CD14-positive monocyte (primary cell): ENCODE measurements around the gene SNN. TPM values are rescaled to one million over a fixed set of nuclear protein-coding genes. Genes with fewer than 3 reads are reported as not detected.

Experiments
- DNase-seq, 3 donors: peaks; one replicate each; pipeline ENCODE4 v3.0.0-alpha.2; 2011 to 2022
- H2AFZ ChIP-seq: 2 replicates; pipeline ENCODE4 v1.6.0; 2012; ENCODE audit warnings: mild to moderate bottlenecking, low read depth, low read length, inconsistent platforms; ENCODE audit not compliant: insufficient read depth, poor library complexity, severe bottlenecking
- H3K27ac ChIP-seq, 2 donors: 1 replicate in 1 of 2; 2 replicates in 1 of 2; pipeline ENCODE4 v1.5.1; 2012 to 2013; ENCODE audit warnings: low read length in 2 of 2, control low read depth in 1 of 2, inconsistent platforms in 1 of 2, low read depth in 1 of 2, mild to moderate bottlenecking in 1 of 2
- H3K27me3 ChIP-seq, 2 donors: one replicate each; pipeline versions ENCODE4 v1.6.0 to v1.6.1; 2011 to 2013; ENCODE audit warnings: low read length in 2 of 2; ENCODE audit not compliant: control insufficient read depth in 2 of 2, insufficient read depth in 2 of 2
- H3K36me3 ChIP-seq, 2 donors: replicated peaks in 1 of 2; 1 replicate in 1 of 2; 2 replicates in 1 of 2; pipeline versions ENCODE4 v1.5.1 to v1.6.1; 2012 to 2013; ENCODE audit warnings: low read length in 2 of 2, control low read depth in 1 of 2, inconsistent platforms in 1 of 2, mild to moderate bottlenecking in 1 of 2; ENCODE audit not compliant: insufficient read depth in 2 of 2, control insufficient read depth in 1 of 2
- H3K4me1 ChIP-seq, 2 donors: 1 replicate in 1 of 2; 2 replicates in 1 of 2; pipeline versions ENCODE4 v1.5.1 to v1.6.1; 2012 to 2013; ENCODE audit warnings: low read length in 2 of 2, control low read depth in 1 of 2, inconsistent platforms in 1 of 2, mild to moderate bottlenecking in 1 of 2, moderate library complexity in 1 of 2; ENCODE audit not compliant: insufficient read depth in 2 of 2, control insufficient read depth in 1 of 2
- H3K4me2 ChIP-seq: replicated peaks from 2 replicates; pipeline ENCODE3; 2012; ENCODE audit warnings: low read length, moderate library complexity, mild to moderate bottlenecking; ENCODE audit not compliant: poor library complexity, severe bottlenecking; ENCODE audit errors: extremely low read depth
- H3K4me3 ChIP-seq, 3 experiments: fragments of 200-600 bp in 1 of 3; sonication (generic) in 1 of 3; replicated peaks in 1 of 3; 1 replicate in 2 of 3; 2 replicates in 1 of 3; pipeline ENCODE4 v1.5.1; 2011 to 2013; ENCODE audit warnings: low read length in 3 of 3, mild to moderate bottlenecking in 3 of 3, control low read depth in 2 of 3, low read depth in 2 of 3, inconsistent platforms in 1 of 3, moderate library complexity in 1 of 3
- H3K79me2 ChIP-seq: 2 replicates; pipeline ENCODE4 v1.6.0; 2012; ENCODE audit warnings: mild to moderate bottlenecking, control low read depth, inconsistent platforms, low read length, moderate library complexity; ENCODE audit not compliant: insufficient read depth
- H3K9ac ChIP-seq: 2 replicates; pipeline ENCODE4 v1.6.0; 2017; ENCODE audit warnings: low read length, mild to moderate bottlenecking; ENCODE audit not compliant: insufficient read depth, poor library complexity, severe bottlenecking
- H3K9me3 ChIP-seq, 2 donors: replicated peaks in 1 of 2; 1 replicate in 1 of 2; 2 replicates in 1 of 2; pipeline versions ENCODE4 v1.5.1 to v1.6.1; 2012 to 2013; ENCODE audit warnings: low read length in 2 of 2, control low read depth in 1 of 2; ENCODE audit not compliant: control insufficient read depth in 1 of 2, insufficient read depth in 1 of 2
- H4K20me1 ChIP-seq: 2 replicates; pipeline ENCODE4 v1.6.0; 2012; ENCODE audit warnings: mild to moderate bottlenecking, low read length, control low read depth, moderate library complexity; ENCODE audit not compliant: insufficient read depth
- H3K27ac Mint-ChIP-seq, 7 donors: one replicate each; pipeline ENCODE4 v1.8.0; 2020; ENCODE audit warnings: mild to moderate bottlenecking in 7 of 7, mixed read lengths in 7 of 7, moderate library complexity in 6 of 7, inconsistent platforms in 2 of 7
- H3K27me3 Mint-ChIP-seq, 3 donors: one replicate each; pipeline ENCODE4 v1.8.0; 2021 to 2022; ENCODE audit warnings: low read depth in 3 of 3, mild to moderate bottlenecking in 3 of 3, mixed read lengths in 3 of 3, moderate library complexity in 3 of 3, inconsistent platforms in 1 of 3
- H3K36me3 Mint-ChIP-seq, 2 donors: one replicate each; pipeline ENCODE4 v1.8.0; 2020; ENCODE audit warnings: mixed read lengths in 2 of 2, inconsistent platforms in 1 of 2, mild to moderate bottlenecking in 1 of 2
- H3K4me1 Mint-ChIP-seq: one replicate; pipeline ENCODE4 v1.8.0; 2020; ENCODE audit warnings: mild to moderate bottlenecking, mixed read lengths
- H3K4me3 Mint-ChIP-seq, 2 donors: one replicate each; pipeline ENCODE4 v1.8.0; 2020; ENCODE audit warnings: mild to moderate bottlenecking in 2 of 2, mixed read lengths in 2 of 2, moderate library complexity in 1 of 2
- H3K9me3 Mint-ChIP-seq, 7 donors: one replicate each; pipeline ENCODE4 v1.8.0; 2020 to 2022; ENCODE audit warnings: mixed read lengths in 7 of 7, mild to moderate bottlenecking in 6 of 7, moderate library complexity in 6 of 7, inconsistent platforms in 2 of 7
- WGBS: methylation state at CpG from one replicate; pipeline ENCODE4 v1.1.5; 2013; ENCODE audit warnings: missing lambda C conversion rate; ENCODE audit not compliant: insufficient coverage; 5-methylcytosine and 5-hydroxymethylcytosine counted together
- intact Hi-C, 2 donors: fragments of 100-400 bp; cut with micrococcal nuclease; formaldehyde crosslinking; loops; one replicate each; pipeline versions ENCODE4 v1.15.0 to v1.15.1; 2023
- polyA plus RNA-seq, 3 donors: library from polyadenylated mRNA; depleted of rRNA in 1 of 3; unstranded in 2 of 3; stranded (reverse) in 1 of 3; fragments of 300-500 nt in 2 of 3; fragments of >200 nt in 1 of 3; fragmentation: Illumina TruSeq in 2 of 3; gene quantifications; 1 replicate in 2 of 3; 2 replicates in 1 of 3; pipeline ENCODE4 v1.2.3, GENCODE V29; 2012 to 2021
- TF ChIP-seq, protein P1 (sequence below): fragments of 200-600 bp; IDR thresholded peaks from one replicate; pipeline ENCODE4 v1.8.0; 2022; ENCODE audit warnings: antibody characterized with exemption, mild to moderate bottlenecking

SNN gene
- polyA plus RNA-seq, 3 donors = 89.4 to 111 (median 91.7) TPM

DNA sequence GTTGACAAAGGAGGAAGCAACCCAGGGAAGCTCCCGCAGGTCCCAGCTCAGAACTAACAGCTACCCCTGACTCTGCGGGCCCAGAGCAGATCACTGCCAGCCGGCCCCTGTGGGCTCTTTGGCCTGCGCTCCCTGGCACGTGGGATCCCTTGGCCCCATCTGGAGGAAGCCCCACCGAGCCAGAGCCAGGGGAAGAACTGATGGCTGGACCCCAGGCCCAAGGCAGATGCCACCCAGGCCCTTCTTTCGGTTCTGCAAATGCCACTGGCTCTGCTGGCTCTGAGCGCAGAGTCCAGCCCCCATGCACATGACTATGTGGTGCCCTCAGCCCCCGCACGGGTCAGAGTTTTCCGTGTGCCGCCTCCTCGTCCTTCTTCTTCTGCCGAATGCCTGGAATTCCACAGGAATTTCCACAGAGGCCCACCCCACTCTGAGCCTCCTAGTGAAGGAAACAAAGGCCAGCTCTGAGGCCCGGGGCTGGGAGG, 35.8 kb upstream of the SNN start:
- peak overlapping the region; percentile 56 for H2AFZ ChIP-seq
- peak overlapping the region; percentile 36 for H3K9ac ChIP-seq
- no peaks in the 10 kb centered on the region for H3K9me3 ChIP-seq
- no peaks in the 10 kb centered on the region for H3K79me2 ChIP-seq
- no peaks in the 10 kb centered on the region for H3K27me3 ChIP-seq
- no peaks in the 10 kb centered on the region for H3K36me3 ChIP-seq
- Mint-ChIP-seq H3K9me3 (no peaks in the 10 kb centered on the region), H3K27me3 (peaks cover 4 to 40% (median 7%) of the 10 kb centered on the region in 3 donors), H3K4me3 (no peak overlapping the region), H3K27ac (peak overlapping the region in 6 of 7 donors; percentile 57 to 87 (median 80)), H3K36me3 (peaks cover 0 to 4% of the 10 kb centered on the region in 2 donors), H3K4me1 (peaks cover 56% of the 10 kb centered on the region)
- peak in 2 of 3 donors; percentile 40 to 53 for DNase-seq
- no peaks in the 10 kb centered on the region for H4K20me1 ChIP-seq
- H3K4me1 ChIP-seq = peaks cover 51 to 52% of the 10 kb centered on the region in 2 donors
- H3K27ac ChIP-seq = peak overlapping the region; percentile 41 to 60
- TF ChIP-seq, protein P1, sequence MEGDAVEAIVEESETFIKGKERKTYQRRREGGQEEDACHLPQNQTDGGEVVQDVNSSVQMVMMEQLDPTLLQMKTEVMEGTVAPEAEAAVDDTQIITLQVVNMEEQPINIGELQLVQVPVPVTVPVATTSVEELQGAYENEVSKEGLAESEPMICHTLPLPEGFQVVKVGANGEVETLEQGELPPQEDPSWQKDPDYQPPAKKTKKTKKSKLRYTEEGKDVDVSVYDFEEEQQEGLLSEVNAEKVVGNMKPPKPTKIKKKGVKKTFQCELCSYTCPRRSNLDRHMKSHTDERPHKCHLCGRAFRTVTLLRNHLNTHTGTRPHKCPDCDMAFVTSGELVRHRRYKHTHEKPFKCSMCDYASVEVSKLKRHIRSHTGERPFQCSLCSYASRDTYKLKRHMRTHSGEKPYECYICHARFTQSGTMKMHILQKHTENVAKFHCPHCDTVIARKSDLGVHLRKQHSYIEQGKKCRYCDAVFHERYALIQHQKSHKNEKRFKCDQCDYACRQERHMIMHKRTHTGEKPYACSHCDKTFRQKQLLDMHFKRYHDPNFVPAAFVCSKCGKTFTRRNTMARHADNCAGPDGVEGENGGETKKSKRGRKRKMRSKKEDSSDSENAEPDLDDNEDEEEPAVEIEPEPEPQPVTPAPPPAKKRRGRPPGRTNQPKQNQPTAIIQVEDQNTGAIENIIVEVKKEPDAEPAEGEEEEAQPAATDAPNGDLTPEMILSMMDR = no peak
- H3K4me3 ChIP-seq = peak overlapping the region in 1 of 3 experiments; percentile 25
- H3K4me2 ChIP-seq = no peak overlapping the region
- intact Hi-C loops = loop anchor here in 1 of 2 donors (5.0 kb wide), 1 partner anchor 55 kb away; no protein-coding TSS in a partner anchor
- 41% methylated on average over 14 of the region's 15 CpGs for whole genome bisulfite sequencing

DNA sequence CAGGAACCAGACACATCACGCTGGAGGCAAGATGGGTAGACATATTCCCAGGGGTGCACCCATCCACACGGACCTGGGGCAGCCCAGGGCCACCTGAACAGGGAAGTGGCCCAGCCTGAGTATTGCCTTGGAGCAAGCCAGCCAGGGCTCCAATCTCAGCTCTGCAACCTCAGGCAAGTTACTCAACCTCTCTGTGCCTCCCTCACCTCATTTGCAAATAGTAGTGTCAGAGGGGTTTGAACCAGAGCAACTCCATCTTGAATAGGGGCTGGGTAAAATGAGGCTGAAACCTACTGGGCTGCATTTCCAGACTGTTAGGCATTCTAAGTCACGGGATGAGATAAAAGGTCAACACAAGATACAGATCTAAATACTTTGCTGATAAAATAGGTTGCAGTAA, 35.1 kb upstream of the SNN start:
- Mint-ChIP-seq H3K27me3 (peaks cover 4 to 38% (median 7%) of the 10 kb centered on the region in 3 donors), H3K27ac (peak overlapping the region in 3 of 7 donors; percentile 19 to 86 (median 77))

More for the DNA sequence above, 35.1 kb upstream of the SNN start:
- intact Hi-C loops = loop anchor here in 1 of 2 donors (5.0 kb wide), 1 partner anchor 56 kb away; no protein-coding TSS in a partner anchor
- Mint-ChIP-seq H3K36me3 (peaks cover 0 to 4% of the 10 kb centered on the region in 2 donors), H3K4me1 (peaks cover 54% of the 10 kb centered on the region), H3K4me3 (no peak overlapping the region), H3K9me3 (no peaks in the 10 kb centered on the region)
- 100% methylated on average over 2 of the region's 3 CpGs for WGBS
- Histone ChIP-seq H3K4me1 (peaks cover 46% of the 10 kb centered on the region in 2 donors), H3K27me3 (no peaks in the 10 kb centered on the region), H4K20me1 (no peaks in the 10 kb centered on the region), H2AFZ (no peak overlapping the region), H3K4me2 (no peak overlapping the region), H3K79me2 (no peaks in the 10 kb centered on the region), H3K9ac (no peak overlapping the region), H3K4me3 (no peak overlapping the region), H3K36me3 (no peaks in the 10 kb centered on the region), H3K27ac (peak overlapping the region in 1 of 2 donors; percentile 60), H3K9me3 (no peaks in the 10 kb centered on the region)
- DNase-seq = no peak
- TF ChIP-seq, protein P1 = no peak
